ENCODE results near the gene ANKRD34B.
"Not testable (repeated sequence)": the region's sequence is repeated elsewhere in the genome, so short reads cannot be mapped to it uniquely, and the experiment has no call there.

The ANKRD34B gene

GRCh38 chr5:80594810-80595209, 24.7 kb upstream of the ANKRD34B start:
- DNase-seq (ENCODE audit: low read depth, low spot score) = no peak
- Histone ChIP-seq H3K27ac (ENCODE audit: low read length) (no peak overlapping the region), H3K36me3 (ENCODE audit: control insufficient read depth, insufficient read depth, low read length) (no peaks in the 10 kb centered on the region), H3K4me3 (ENCODE audit: low read length) (no peak overlapping the region), H3K4me1 (ENCODE audit: control insufficient read depth, insufficient read depth, low read length) (no peaks in the 10 kb centered on the region), H3K27me3 (ENCODE audit: control insufficient read depth, insufficient read depth, low read length) (no peaks in the 10 kb centered on the region), H3K9me3 (ENCODE audit: control insufficient read depth, insufficient read depth, low read length) (no peaks in the 10 kb centered on the region)
- WGBS (ENCODE audit: insufficient coverage, insufficient read length) = no CpG with 5 or more reads among the region's 2 CpGs

DNA sequence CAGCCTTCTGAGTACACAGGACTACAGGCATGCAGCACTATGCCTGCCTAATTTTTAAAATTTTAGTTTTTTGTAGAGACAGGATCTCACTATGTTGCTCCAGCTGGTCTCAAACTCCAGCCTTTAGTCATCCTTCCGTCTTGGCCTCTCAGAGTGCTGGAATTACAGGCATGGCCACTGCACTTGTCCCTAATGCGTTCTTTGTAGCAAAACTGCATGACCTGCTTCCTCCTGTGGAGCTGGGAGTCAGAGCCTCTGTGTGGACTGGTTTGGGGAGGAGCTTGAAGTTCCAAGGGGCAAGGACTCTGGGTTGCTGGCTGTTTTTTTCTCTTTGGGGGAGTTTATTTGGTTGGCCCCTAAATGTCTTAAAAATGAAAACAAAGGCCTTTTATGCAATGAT, 22.7 kb upstream of the ANKRD34B start:
- no peak for DNase-seq (ENCODE audit: low read depth, low spot score)
- no peaks in the 10 kb centered on the region for H3K27me3 ChIP-seq (ENCODE audit: control insufficient read depth, insufficient read depth, low read length)
- no peaks in the 10 kb centered on the region for H3K36me3 ChIP-seq (ENCODE audit: control insufficient read depth, insufficient read depth, low read length)
- H3K27ac ChIP-seq (ENCODE audit: low read length) = no peak overlapping the region
- H3K9me3 ChIP-seq (ENCODE audit: control insufficient read depth, insufficient read depth, low read length) = no peaks in the 10 kb centered on the region
- H3K4me3 ChIP-seq (ENCODE audit: low read length) = no peak overlapping the region
- no peaks in the 10 kb centered on the region for H3K4me1 ChIP-seq (ENCODE audit: control insufficient read depth, insufficient read depth, low read length)
- WGBS (ENCODE audit: insufficient coverage, insufficient read length) = no CpG with 5 or more reads among the region's 2 CpGs

DNA sequence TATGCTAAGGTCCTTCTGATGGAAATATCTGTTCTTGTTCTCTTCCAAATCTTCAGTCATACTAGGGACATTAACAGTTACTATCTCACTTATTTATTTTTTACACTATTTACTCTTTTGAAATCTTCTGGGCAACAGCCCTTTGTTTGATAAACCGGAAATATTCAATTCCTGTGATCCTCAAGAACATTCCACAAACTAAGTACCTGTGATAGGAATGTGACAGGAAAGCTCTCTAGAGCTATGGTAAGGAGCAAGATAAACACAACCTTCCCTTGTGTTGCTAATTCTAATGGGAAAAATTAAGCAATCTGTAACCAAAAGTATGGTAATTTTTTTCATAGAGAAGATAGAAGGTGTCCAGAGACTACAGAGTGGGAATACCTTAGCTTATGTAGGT, 22.0 kb upstream of the ANKRD34B start:
- H3K9me3 ChIP-seq (ENCODE audit: control insufficient read depth, insufficient read depth, low read length) = no peaks in the 10 kb centered on the region
- no peaks in the 10 kb centered on the region for H3K36me3 ChIP-seq (ENCODE audit: control insufficient read depth, insufficient read depth, low read length)
- no CpG with 5 or more reads among the region's 1 CpG for WGBS (ENCODE audit: insufficient coverage, insufficient read length)
- no peak overlapping the region for H3K27ac ChIP-seq (ENCODE audit: low read length)
- H3K4me1 ChIP-seq (ENCODE audit: control insufficient read depth, insufficient read depth, low read length) = no peaks in the 10 kb centered on the region
- no peak for DNase-seq (ENCODE audit: low read depth, low spot score)
- no peaks in the 10 kb centered on the region for H3K27me3 ChIP-seq (ENCODE audit: control insufficient read depth, insufficient read depth, low read length)
- no peak overlapping the region for H3K4me3 ChIP-seq (ENCODE audit: low read length)

DNA sequence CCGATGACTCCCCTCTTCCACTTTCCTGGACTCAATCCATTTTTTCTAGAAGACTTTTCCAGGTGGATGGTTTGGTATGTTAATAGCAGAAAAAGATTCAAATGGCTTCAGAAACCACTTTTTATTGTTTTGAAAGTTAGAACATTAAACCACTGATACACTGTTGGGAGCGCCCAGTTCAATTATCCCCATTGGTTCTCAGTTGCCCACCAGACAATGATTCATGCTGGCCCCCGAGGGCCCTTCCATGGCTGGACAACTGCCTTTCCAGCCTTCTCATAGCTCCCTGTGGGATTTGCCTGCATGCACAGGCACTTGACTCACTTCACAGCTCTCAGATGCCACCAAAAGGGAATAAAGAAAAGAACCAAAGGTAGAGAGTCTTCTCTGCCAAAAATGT, 21.3 kb upstream of the ANKRD34B start:
- no peak for DNase-seq (ENCODE audit: low read depth, low spot score)

DNA sequence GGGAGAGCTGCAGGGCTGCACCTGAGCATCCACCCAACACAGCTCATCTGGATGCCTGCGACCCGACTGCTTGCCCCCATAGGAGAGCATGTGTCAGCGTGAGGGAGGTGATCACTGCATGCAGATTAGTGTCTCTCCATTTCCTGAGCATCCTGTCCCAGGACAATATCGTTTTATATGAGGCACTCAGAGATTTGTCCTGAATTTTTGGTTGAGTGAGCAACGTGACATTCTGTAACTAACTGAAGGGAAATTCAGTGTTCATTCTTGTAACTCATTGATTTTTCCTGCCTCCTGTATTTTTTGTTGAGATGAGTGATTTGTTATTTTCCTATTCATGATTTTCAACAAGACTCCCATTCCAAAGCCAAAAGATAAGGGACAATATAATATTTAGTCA, 20.7 kb upstream of the ANKRD34B start:
- H3K36me3 ChIP-seq (ENCODE audit: control insufficient read depth, insufficient read depth, low read length) = no peaks in the 10 kb centered on the region
- H3K4me3 ChIP-seq (ENCODE audit: low read length) = no peak overlapping the region
- WGBS (ENCODE audit: insufficient coverage, insufficient read length) = no CpG with 5 or more reads among the region's 5 CpGs
- no peak overlapping the region for H3K27ac ChIP-seq (ENCODE audit: low read length)
- no peaks in the 10 kb centered on the region for H3K27me3 ChIP-seq (ENCODE audit: control insufficient read depth, insufficient read depth, low read length)
- DNase-seq (ENCODE audit: low read depth, low spot score) = no peak
- H3K9me3 ChIP-seq (ENCODE audit: control insufficient read depth, insufficient read depth, low read length) = no peaks in the 10 kb centered on the region
- no peaks in the 10 kb centered on the region for H3K4me1 ChIP-seq (ENCODE audit: control insufficient read depth, insufficient read depth, low read length)

More for the DNA sequence above, 21.3 kb upstream of the ANKRD34B start:
- no peak overlapping the region for H3K4me3 ChIP-seq (ENCODE audit: low read length)
- H3K9me3 ChIP-seq (ENCODE audit: control insufficient read depth, insufficient read depth, low read length) = no peaks in the 10 kb centered on the region
- no peaks in the 10 kb centered on the region for H3K27me3 ChIP-seq (ENCODE audit: control insufficient read depth, insufficient read depth, low read length)
- no CpG with 5 or more reads among the region's 3 CpGs for whole genome bisulfite sequencing (ENCODE audit: insufficient coverage, insufficient read length)
- H3K36me3 ChIP-seq (ENCODE audit: control insufficient read depth, insufficient read depth, low read length) = no peaks in the 10 kb centered on the region
- H3K4me1 ChIP-seq (ENCODE audit: control insufficient read depth, insufficient read depth, low read length) = no peaks in the 10 kb centered on the region
- no peak overlapping the region for H3K27ac ChIP-seq (ENCODE audit: low read length)

DNA sequence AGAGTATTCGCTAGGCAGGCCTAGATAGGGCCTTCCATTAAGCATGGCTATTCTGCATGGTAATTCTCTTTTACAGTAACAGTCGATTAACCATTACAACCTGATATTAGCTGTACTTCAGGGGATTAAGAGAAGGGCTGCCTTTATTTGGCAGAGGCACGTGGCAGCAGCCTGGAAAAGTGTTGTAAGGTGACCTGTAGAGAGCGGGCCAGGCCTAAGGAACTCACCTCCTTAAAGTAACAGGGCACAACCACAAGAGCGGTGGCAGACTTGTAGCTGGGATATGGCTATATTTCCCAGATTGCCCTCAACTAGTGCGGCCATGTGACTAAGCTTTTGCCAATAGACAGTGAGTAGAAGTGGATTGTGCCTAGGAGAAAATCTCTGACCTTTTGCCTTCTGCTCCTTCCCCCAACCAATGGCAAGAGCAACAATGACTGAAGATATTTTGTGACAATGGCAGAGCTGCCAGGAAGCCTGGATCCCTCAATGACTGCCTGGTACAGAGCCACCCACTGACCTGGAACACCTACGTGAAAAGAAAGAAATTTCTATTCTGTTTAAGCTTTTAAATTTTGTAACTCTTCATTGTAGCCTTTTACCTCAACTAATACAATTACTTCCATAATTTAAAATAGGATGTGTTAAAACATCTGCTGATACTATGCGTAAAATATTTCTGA, 18.9 kb upstream of the ANKRD34B start:
- Histone ChIP-seq H3K9me3 (ENCODE audit: control insufficient read depth, insufficient read depth, low read length) (no peaks in the 10 kb centered on the region), H3K4me3 (ENCODE audit: low read length) (no peak overlapping the region), H3K27me3 (ENCODE audit: control insufficient read depth, insufficient read depth, low read length) (no peaks in the 10 kb centered on the region), H3K27ac (ENCODE audit: low read length) (no peak overlapping the region), H3K36me3 (ENCODE audit: control insufficient read depth, insufficient read depth, low read length) (no peaks in the 10 kb centered on the region), H3K4me1 (ENCODE audit: control insufficient read depth, insufficient read depth, low read length) (no peaks in the 10 kb centered on the region)
- no CpG with 5 or more reads among the region's 8 CpGs for WGBS (ENCODE audit: insufficient coverage, insufficient read length)
- no peak for DNase-seq (ENCODE audit: low read depth, low spot score)

DNA sequence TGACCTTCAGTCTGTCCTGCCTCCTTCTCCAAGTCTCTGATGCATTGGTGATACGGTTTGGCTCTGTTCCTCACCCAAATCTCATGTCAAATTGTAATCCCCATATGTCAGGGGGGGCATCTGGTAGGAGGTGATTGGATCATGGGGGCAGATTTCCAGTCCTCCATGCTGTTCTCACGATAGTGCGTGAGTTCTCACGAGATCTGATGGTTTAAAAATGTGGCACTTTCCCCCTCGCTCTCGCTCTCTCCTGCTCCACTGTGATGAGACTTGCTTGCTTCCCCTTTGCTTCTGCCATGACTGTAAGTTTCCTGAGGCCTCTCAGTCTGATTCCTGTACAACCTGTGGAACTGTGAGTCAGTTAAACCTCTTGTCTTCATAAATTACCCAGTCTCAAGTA, 14.7 kb upstream of the ANKRD34B start:
- no peaks in the 10 kb centered on the region for H3K9me3 ChIP-seq (ENCODE audit: control insufficient read depth, insufficient read depth, low read length)
- no peak overlapping the region for H3K27ac ChIP-seq (ENCODE audit: low read length)
- H3K4me3 ChIP-seq (ENCODE audit: low read length) = no peak overlapping the region
- H3K36me3 ChIP-seq (ENCODE audit: control insufficient read depth, insufficient read depth, low read length) = no peaks in the 10 kb centered on the region
- H3K27me3 ChIP-seq (ENCODE audit: control insufficient read depth, insufficient read depth, low read length) = no peaks in the 10 kb centered on the region
- no CpG with 5 or more reads among the region's 6 CpGs for WGBS (ENCODE audit: insufficient coverage, insufficient read length)
- no peak for DNase-seq (ENCODE audit: low read depth, low spot score)
- no peaks in the 10 kb centered on the region for H3K4me1 ChIP-seq (ENCODE audit: control insufficient read depth, insufficient read depth, low read length)

DNA sequence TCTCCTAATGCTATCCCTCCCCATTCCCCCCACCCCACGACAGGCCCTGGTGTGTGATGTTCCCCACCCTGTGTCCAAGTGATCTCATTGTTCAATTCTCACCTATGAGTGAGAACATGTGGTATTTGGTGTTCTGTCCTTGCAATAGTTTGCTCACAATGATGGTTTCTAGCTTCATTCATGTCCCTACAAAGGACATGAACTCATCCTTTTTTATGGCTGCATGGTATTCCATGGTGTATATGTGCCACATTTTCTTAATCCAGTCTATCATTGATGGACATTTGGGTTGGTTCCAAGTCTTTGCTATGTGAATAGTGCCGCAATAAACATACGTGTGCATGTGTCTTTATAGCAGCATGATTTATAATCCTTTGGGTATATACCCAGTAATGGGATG, 10.2 kb upstream of the ANKRD34B start:
- not testable (repeated sequence) for H3K4me1 ChIP-seq (ENCODE audit: control insufficient read depth, insufficient read depth, low read length)
- no CpG with 5 or more reads among the region's 3 CpGs for WGBS (ENCODE audit: insufficient coverage, insufficient read length)

GRCh38 chr5:80579050-80579449, 9.0 kb upstream of the ANKRD34B start:
- Histone ChIP-seq H3K9me3 (ENCODE audit: control insufficient read depth, insufficient read depth, low read length) (no peaks in the 10 kb centered on the region), H3K36me3 (ENCODE audit: control insufficient read depth, insufficient read depth, low read length) (no peaks in the 10 kb centered on the region), H3K4me1 (ENCODE audit: control insufficient read depth, insufficient read depth, low read length) (no peaks in the 10 kb centered on the region), H3K4me3 (ENCODE audit: low read length) (no peak overlapping the region), H3K27me3 (ENCODE audit: control insufficient read depth, insufficient read depth, low read length) (no peaks in the 10 kb centered on the region), H3K27ac (ENCODE audit: low read length) (no peak overlapping the region)
- WGBS (ENCODE audit: insufficient coverage, insufficient read length) = 100% methylated on average over 2 of the region's 2 CpGs
- DNase-seq (ENCODE audit: low read depth, low spot score) = no peak

More for the DNA sequence above, 10.2 kb upstream of the ANKRD34B start:
- not testable (repeated sequence) for H3K4me3 ChIP-seq (ENCODE audit: low read length); H3K27me3 ChIP-seq (ENCODE audit: control insufficient read depth, insufficient read depth, low read length); H3K9me3 ChIP-seq (ENCODE audit: control insufficient read depth, insufficient read depth, low read length); DNase-seq (ENCODE audit: low read depth, low spot score); H3K27ac ChIP-seq (ENCODE audit: low read length); H3K36me3 ChIP-seq (ENCODE audit: control insufficient read depth, insufficient read depth, low read length)

DNA sequence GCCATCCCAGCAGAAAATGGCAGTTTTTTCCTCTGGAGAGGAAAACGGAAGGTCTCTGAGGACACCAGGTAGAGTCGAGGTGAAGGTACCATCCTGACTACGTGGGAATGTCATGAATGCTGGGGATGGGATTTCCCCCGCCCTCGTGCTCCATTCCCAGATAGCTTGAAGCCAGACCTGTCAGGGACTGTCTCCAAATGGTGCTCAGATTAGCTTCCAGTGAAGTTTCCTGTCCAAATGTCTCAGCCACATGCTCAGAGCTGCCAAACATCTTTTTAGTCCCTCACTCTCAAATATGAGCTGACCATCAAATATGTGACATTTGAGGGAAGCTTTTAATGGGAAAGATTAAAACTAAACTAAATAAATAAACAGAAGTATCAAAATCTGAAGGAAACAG, 7.6 kb upstream of the ANKRD34B start:
- Histone ChIP-seq H3K9me3 (ENCODE audit: control insufficient read depth, insufficient read depth, low read length) (no peaks in the 10 kb centered on the region), H3K27me3 (ENCODE audit: control insufficient read depth, insufficient read depth, low read length) (no peaks in the 10 kb centered on the region), H3K4me1 (ENCODE audit: control insufficient read depth, insufficient read depth, low read length) (no peaks in the 10 kb centered on the region), H3K27ac (ENCODE audit: low read length) (no peak overlapping the region), H3K4me3 (ENCODE audit: low read length) (no peak overlapping the region), H3K36me3 (ENCODE audit: control insufficient read depth, insufficient read depth, low read length) (no peaks in the 10 kb centered on the region)
- WGBS (ENCODE audit: insufficient coverage, insufficient read length) = no CpG with 5 or more reads among the region's 5 CpGs
- no peak for DNase-seq (ENCODE audit: low read depth, low spot score)

DNA sequence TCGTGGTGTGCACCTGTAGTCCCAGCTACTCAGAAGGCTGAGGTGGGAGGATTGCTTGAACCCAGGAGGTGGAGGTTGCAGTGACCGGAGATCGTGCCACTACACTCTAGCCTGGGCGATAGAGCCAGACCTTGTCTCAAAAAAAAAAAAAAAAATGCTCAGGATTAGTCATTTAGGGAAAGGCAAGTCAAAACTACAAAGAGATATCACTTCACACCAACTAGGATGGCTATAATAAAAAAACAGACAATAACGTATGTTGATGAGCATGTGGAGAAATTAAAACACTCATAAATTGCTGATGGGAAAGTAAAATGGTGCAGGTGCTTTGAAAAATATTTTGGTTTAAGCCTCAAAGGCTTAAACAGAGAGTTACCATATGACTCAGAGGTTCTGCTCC, 6.3 kb upstream of the ANKRD34B start:
- no peaks in the 10 kb centered on the region for H3K9me3 ChIP-seq (ENCODE audit: control insufficient read depth, insufficient read depth, low read length)
- no CpG with 5 or more reads among the region's 5 CpGs for WGBS (ENCODE audit: insufficient coverage, insufficient read length)
- H3K27me3 ChIP-seq (ENCODE audit: control insufficient read depth, insufficient read depth, low read length) = no peaks in the 10 kb centered on the region
- no peak overlapping the region for H3K4me3 ChIP-seq (ENCODE audit: low read length)
- DNase-seq (ENCODE audit: low read depth, low spot score) = no peak
- no peaks in the 10 kb centered on the region for H3K36me3 ChIP-seq (ENCODE audit: control insufficient read depth, insufficient read depth, low read length)
- no peaks in the 10 kb centered on the region for H3K4me1 ChIP-seq (ENCODE audit: control insufficient read depth, insufficient read depth, low read length)
- no peak overlapping the region for H3K27ac ChIP-seq (ENCODE audit: low read length)

Measured in iPS DF 6.9 (cell line).